HepG2 (cell line): ENCODE data around the gene BMP8A. TPM values are rescaled to one million over a fixed set of nuclear protein-coding genes. Genes with fewer than 3 reads are reported as not detected.
A peak's percentile ranks its signal among the peaks of the same experiment; 100 is the strongest.

Experiments used
- ELF4 ChIP-seq: sonication (generic); formaldehyde crosslinking; IDR thresholded peaks from 2 replicates; pipeline ENCODE4 v1.5.0; 2020; ENCODE audit warnings: missing genetic modification reagents, mild to moderate bottlenecking, moderate library complexity, borderline replicate concordance
- MTF2 ChIP-seq: sonication (generic); formaldehyde crosslinking; IDR thresholded peaks from 2 replicates; pipeline ENCODE4 v1.5.0; 2020; ENCODE audit warnings: missing genetic modification reagents, borderline replicate concordance
- NCOA1 ChIP-seq: sonication (generic); formaldehyde crosslinking; IDR thresholded peaks from 2 replicates; pipeline ENCODE4 v1.9.0; 2021; ENCODE audit warnings: missing genetic modification reagents
- PHB2 ChIP-seq: fragments of 450-650 bp; IDR thresholded peaks from 2 replicates; pipeline ENCODE4 v1.6.1; 2018; ENCODE audit not compliant: partially characterized antibody
- RAD21 ChIP-seq: fragments of 450-650 bp; formaldehyde crosslinking; IDR thresholded peaks from 2 replicates; pipeline ENCODE4 v1.5.0; 2020; ENCODE audit warnings: mild to moderate bottlenecking
- RBM22 ChIP-seq: fragments of 200-400 bp; formaldehyde crosslinking; optimal IDR thresholded peaks from 2 replicates; pipeline ENCODE3; 2017; ENCODE audit warnings: mild to moderate bottlenecking, low read length, moderate library complexity
- SIN3B ChIP-seq: fragments of 150-350 bp; IDR thresholded peaks from 2 replicates; pipeline ENCODE4 v1.6.1; 2014; ENCODE audit warnings: low read length
- SMC3 ChIP-seq: IDR thresholded peaks from 2 replicates; pipeline ENCODE4 v1.6.1; 2011; ENCODE audit warnings: low read length, improper control_type of control experiment
- SPEN ChIP-seq: sonication (generic); formaldehyde crosslinking; IDR thresholded peaks from 2 replicates; pipeline ENCODE4 v1.5.1; 2020; ENCODE audit warnings: low read depth, mild to moderate bottlenecking, missing genetic modification reagents
- SRY ChIP-seq: sonication (generic); formaldehyde crosslinking; IDR thresholded peaks from 2 replicates; pipeline ENCODE4 v1.8.0; 2022; ENCODE audit warnings: mild to moderate bottlenecking, missing genetic modification reagents
- TERF1 ChIP-seq: sonication (generic); formaldehyde crosslinking; IDR thresholded peaks from 2 replicates; pipeline ENCODE4 v1.8.0; 2022; ENCODE audit warnings: mild to moderate bottlenecking, missing genetic modification reagents, moderate library complexity
- TFDP2 ChIP-seq: sonication (generic); formaldehyde crosslinking; IDR thresholded peaks from 2 replicates; pipeline ENCODE4 v1.4.0; 2020; ENCODE audit warnings: missing genetic modification reagents
- THAP11 ChIP-seq: IDR thresholded peaks from 2 replicates; pipeline ENCODE4 v1.6.1; 2016; ENCODE audit warnings: missing biosample characterization, missing genetic modification reagents
- ZBTB26 ChIP-seq: IDR thresholded peaks from 2 replicates; pipeline ENCODE4 v1.6.1; 2016; ENCODE audit warnings: missing compliant biosample characterization, missing genetic modification reagents, borderline replicate concordance
- ZFP90 ChIP-seq: sonication (generic); formaldehyde crosslinking; IDR thresholded peaks from 2 replicates; pipeline ENCODE4 v1.8.0; 2022; ENCODE audit warnings: missing genetic modification reagents, mild to moderate bottlenecking, inconsistent platforms, borderline replicate concordance
- ZNF260 ChIP-seq: sonication (generic); formaldehyde crosslinking; IDR thresholded peaks from 2 replicates; pipeline ENCODE4 v1.4.0; 2020; ENCODE audit warnings: missing genetic modification reagents, low read depth, mild to moderate bottlenecking, borderline replicate concordance
- ZNF281 ChIP-seq: sonication (generic); formaldehyde crosslinking; IDR thresholded peaks from 2 replicates; pipeline ENCODE4 v1.4.0; 2020; ENCODE audit warnings: missing genetic modification reagents, borderline replicate concordance
- ZNF414 ChIP-seq: sonication (generic); formaldehyde crosslinking; IDR thresholded peaks from 2 replicates; pipeline ENCODE4 v1.5.0; 2020; ENCODE audit warnings: missing genetic modification reagents
- ZNF484 ChIP-seq: sonication (generic); formaldehyde crosslinking; IDR thresholded peaks from 2 replicates; pipeline ENCODE4 v1.5.1; 2020; ENCODE audit warnings: mild to moderate bottlenecking, low read depth, missing genetic modification reagents, borderline replicate concordance
- ZNF562 ChIP-seq: sonication (generic); formaldehyde crosslinking; IDR thresholded peaks from 2 replicates; pipeline ENCODE4 v1.8.0; 2022; ENCODE audit warnings: missing genetic modification reagents, borderline replicate concordance
- ZNF879 ChIP-seq: sonication (generic); formaldehyde crosslinking; IDR thresholded peaks from 2 replicates; pipeline ENCODE4 v1.8.1; 2023; ENCODE audit warnings: missing genetic modification reagents
- ZSCAN20 ChIP-seq: sonication (generic); formaldehyde crosslinking; IDR thresholded peaks from 2 replicates; pipeline ENCODE4 v1.4.0; 2020; ENCODE audit warnings: missing genetic modification reagents, mild to moderate bottlenecking, borderline replicate concordance
- polyA plus RNA-seq, 8 experiments: library from polyadenylated mRNA; depleted of rRNA in 3 of 8; stranded (reverse) in 7 of 8; unstranded in 1 of 8; fragments of >200 nt; fragmentation: Illumina TruSeq in 4 of 8; extraction: Trizol in 4 of 8; gene quantifications; 2 replicates each; pipeline versions ENCODE4 v1.2.1 to v1.2.3, GENCODE V29; 2011 to 2016; ENCODE audit warnings: low read depth in 4 of 8, missing spikeins in 1 of 8, mixed read lengths in 1 of 8; ENCODE audit not compliant: insufficient read depth in 1 of 8
- total RNA-seq, 5 experiments: library from RNA; depleted of rRNA; stranded (reverse); fragments of >200 nt; fragmentation: Illumina TruSeq; extraction: Trizol; gene quantifications; 2 replicates each; pipeline ENCODE4 v1.2.3, GENCODE V29; 2016; ENCODE audit warnings: low read depth in 1 of 5

The BMP8A gene
- total and polyA plus RNA-seq, 2 of the 13 experiments (the other 11 are each of a cell fraction or from before 2014, with no cell fraction given) = 0.05 TPM; not detected in 1

- TF ChIP-seq THAP11 (no peak), ZNF414 (no peak), TERF1 (CRISPR knock-in tag) (no peak), ZNF562 (no peak), NCOA1 (no peak), ZNF484 (CRISPR knock-in tag) (no peak), SMC3 (peak; percentile 50; the same call in 1 of the 2 replicates), ZBTB26 (CRISPR knock-in tag) (no peak), ZNF281 (CRISPR knock-in tag) (no peak), ZFP90 (CRISPR knock-in tag) (no peak), PHB2 (no peak), ELF4 (no peak), RBM22 (no peak), SRY (no peak), SPEN (no peak), ZNF879 (no peak), RAD21 (peak; percentile 17; the same call in 1 of the 2 replicates), SIN3B (no peak), ZNF260 (CRISPR knock-in tag) (no peak), MTF2 (CRISPR knock-in tag) (no peak), ZSCAN20 (CRISPR knock-in tag) (no peak), TFDP2 (no peak)
These were observed 15.9 kb downstream of the BMP8A start (continued) for GRCh38 chr1:39507230-39507928.
